Measurements from ENCODE around the gene IGF1.

The IGF1 gene

GRCh38 chr12:102426599-102427542, 53.5 kb downstream of the IGF1 start:
- no peak for DNase-seq (ENCODE audit: low spot score)

- DNase-seq (ENCODE audit: low spot score) = no peak
Observed at GRCh38 chr12:102425109-102426039, 55.0 kb downstream of the IGF1 start.

- DNase-seq (ENCODE audit: low spot score) = no peak
Observed at GRCh38 chr12:102423462-102423861, 56.9 kb downstream of the IGF1 start.

GRCh38 chr12:102421802-102422583, 58.4 kb downstream of the IGF1 start:
- DNase-seq (ENCODE audit: low spot score) = peak; percentile 49

GRCh38 chr12:102419094-102419764, 61.1 kb downstream of the IGF1 start:
- DNase-seq (ENCODE audit: low spot score) = no peak

- DNase-seq (ENCODE audit: low spot score) = no peak
Observed at GRCh38 chr12:102417055-102417454, 63.3 kb downstream of the IGF1 start.

GRCh38 chr12:102415515-102415914, 64.8 kb downstream of the IGF1 start:
- no peak for DNase-seq (ENCODE audit: low spot score)

GRCh38 chr12:102413396-102413795, 67.0 kb downstream of the IGF1 start:
- DNase-seq (ENCODE audit: low spot score) = no peak

- no peak for DNase-seq (ENCODE audit: low spot score)
Observed at GRCh38 chr12:102410511-102410910, 69.9 kb downstream of the IGF1 start.

GRCh38 chr12:102408487-102409297, 71.7 kb downstream of the IGF1 start:
- DNase-seq (ENCODE audit: low spot score) = no peak

- no peak for DNase-seq (ENCODE audit: low spot score)
Observed at GRCh38 chr12:102407776-102408486, 72.4 kb downstream of the IGF1 start.

GRCh38 chr12:102406033-102406584, 74.3 kb downstream of the IGF1 start:
- no peak for DNase-seq (ENCODE audit: low spot score)

GRCh38 chr12:102401087-102401486, 79.3 kb downstream of the IGF1 start:
- no peak for DNase-seq (ENCODE audit: low spot score)

- DNase-seq (ENCODE audit: low spot score) = no peak
Observed at GRCh38 chr12:102399653-102400052, 80.7 kb downstream of the IGF1 start.

- DNase-seq (ENCODE audit: low spot score) = no peak
Observed at GRCh38 chr12:102396276-102396675, 84.1 kb downstream of the IGF1 start.

- DNase-seq (ENCODE audit: low spot score) = no peak
Observed at GRCh38 chr12:102394200-102394599, 86.2 kb downstream of the IGF1 start.

- no peak for DNase-seq (ENCODE audit: low spot score)
Observed at GRCh38 chr12:102390068-102390467, 90.3 kb downstream of the IGF1 start.

- DNase-seq (ENCODE audit: low spot score) = no peak
Observed at GRCh38 chr12:102388469-102388868, 91.9 kb downstream of the IGF1 start.

GRCh38 chr12:102385343-102385742, 95.0 kb downstream of the IGF1 start:
- DNase-seq (ENCODE audit: low spot score) = no peak

Measured in activated CD4-positive, alpha-beta T cell treated with anti-CD3 and anti-CD28 coated beads, Interleukin-2, Interleukin-4, amounts not matched to agents 100 ng/mL and 50 ng/mL, durations not matched to agents 16 hours and 8 hours (primary cell).